HepG2 (cell line): ENCODE measurements around the gene TDRD3. TPM values are rescaled to one million over a fixed set of nuclear protein-coding genes. Genes with fewer than 3 reads are reported as not detected.

Source experiments
- AGO2 ChIP-seq: fragments of 200-400 bp; formaldehyde crosslinking; optimal IDR thresholded peaks from 2 replicates; pipeline ENCODE3; 2017; ENCODE audit warnings: mild to moderate bottlenecking, low read depth, low read length, moderate library complexity
- KDM5A ChIP-seq: fragments of 200-600 bp; sonication (generic); IDR thresholded peaks from 2 replicates; pipeline ENCODE4 v1.7.0; 2018; ENCODE audit warnings: antibody characterized with exemption, mild to moderate bottlenecking, low read length, borderline replicate concordance
- PAF1 ChIP-seq: IDR thresholded peaks from 2 replicates; pipeline ENCODE4 v1.6.1; 2016; ENCODE audit warnings: missing genetic modification reagents, missing compliant biosample characterization
- POLR2AphosphoS5 ChIP-seq: IDR thresholded peaks from 2 replicates; pipeline ENCODE4 v1.6.1; 2012; ENCODE audit warnings: low read depth, low read length
- SNRNP70 ChIP-seq: fragments of 200-400 bp; formaldehyde crosslinking; IDR thresholded peaks from 2 replicates; pipeline ENCODE4 v1.6.1; 2017; ENCODE audit warnings: mild to moderate bottlenecking, low read depth, low read length, moderate library complexity
- STAG1 ChIP-seq: sonication (generic); formaldehyde crosslinking; IDR thresholded peaks from 2 replicates; pipeline ENCODE4 v1.4.0; 2020; ENCODE audit warnings: missing genetic modification reagents
- TCF7L2 ChIP-seq: IDR thresholded peaks from 2 replicates; pipeline ENCODE4 v1.6.1; 2011; ENCODE audit warnings: mild to moderate bottlenecking, low read depth, low read length, moderate library complexity
- ZBTB7A ChIP-seq: sonication (generic); formaldehyde crosslinking; IDR thresholded peaks from 2 replicates; pipeline ENCODE4 v1.8.0; 2022; ENCODE audit warnings: mild to moderate bottlenecking, missing genetic modification reagents
- ZNF224 ChIP-seq: sonication (generic); formaldehyde crosslinking; IDR thresholded peaks from 2 replicates; pipeline ENCODE4 v1.5.0; 2020; ENCODE audit warnings: mild to moderate bottlenecking, missing genetic modification reagents
- ZNF234 ChIP-seq: sonication (generic); formaldehyde crosslinking; conservative IDR thresholded peaks from 2 replicates; pipeline ENCODE4 v1.5.1; 2020; ENCODE audit warnings: mild to moderate bottlenecking, missing genetic modification reagents
- ZNF33A ChIP-seq: sonication (generic); formaldehyde crosslinking; IDR thresholded peaks from 2 replicates; pipeline ENCODE4 v1.5.1; 2020; ENCODE audit warnings: missing genetic modification reagents, mild to moderate bottlenecking, moderate library complexity, borderline replicate concordance
- ZNF781 ChIP-seq: sonication (generic); formaldehyde crosslinking; IDR thresholded peaks from 2 replicates; pipeline ENCODE4 v1.5.1; 2020; ENCODE audit warnings: borderline replicate concordance, mild to moderate bottlenecking, missing genetic modification reagents; ENCODE audit errors: not compliant biosample characterization
- polyA plus RNA-seq, 8 experiments: library from polyadenylated mRNA; depleted of rRNA in 3 of 8; stranded (reverse) in 7 of 8; unstranded in 1 of 8; fragments of >200 nt; fragmentation: Illumina TruSeq in 4 of 8; extraction: Trizol in 4 of 8; gene quantifications; 2 replicates each; pipeline versions ENCODE4 v1.2.1 to v1.2.3, GENCODE V29; 2011 to 2016; ENCODE audit warnings: low read depth in 4 of 8, missing spikeins in 1 of 8, mixed read lengths in 1 of 8; ENCODE audit not compliant: insufficient read depth in 1 of 8
- total RNA-seq, 5 experiments: library from RNA; depleted of rRNA; stranded (reverse); fragments of >200 nt; fragmentation: Illumina TruSeq; extraction: Trizol; gene quantifications; 2 replicates each; pipeline ENCODE4 v1.2.3, GENCODE V29; 2016; ENCODE audit warnings: low read depth in 1 of 5
- TF ChIP-seq, protein P1 (sequence below): sonication (generic); formaldehyde crosslinking; IDR thresholded peaks from 2 replicates; pipeline ENCODE4 v1.4.0; 2020; ENCODE audit warnings: missing genetic modification reagents, borderline replicate concordance
- TF ChIP-seq, protein P2 (sequence below): sonication (generic); formaldehyde crosslinking; IDR thresholded peaks from 2 replicates; pipeline ENCODE4 v1.8.0; 2022; ENCODE audit warnings: missing genetic modification reagents, mild to moderate bottlenecking, borderline replicate concordance
- TF ChIP-seq, protein P3 (sequence below): sonication (generic); formaldehyde crosslinking; IDR thresholded peaks from 2 replicates; pipeline ENCODE4 v1.9.0; 2022; ENCODE audit warnings: missing genetic modification reagents, mild to moderate bottlenecking, borderline replicate concordance
- TF ChIP-seq, protein P4 (sequence below): sonication (generic); formaldehyde crosslinking; IDR thresholded peaks from 2 replicates; pipeline ENCODE4 v1.5.1; 2020; ENCODE audit warnings: mild to moderate bottlenecking, moderate library complexity, missing genetic modification reagents
- TF ChIP-seq, protein P5 (sequence below): sonication (generic); formaldehyde crosslinking; IDR thresholded peaks from 2 replicates; pipeline ENCODE4 v1.5.0; 2020; ENCODE audit warnings: missing genetic modification reagents

The TDRD3 gene
- total and polyA plus RNA-seq, 2 of the 13 experiments (the other 11 are each of a cell fraction or from before 2014, with no cell fraction given): 4.7 to 11.8 TPM

DNA sequence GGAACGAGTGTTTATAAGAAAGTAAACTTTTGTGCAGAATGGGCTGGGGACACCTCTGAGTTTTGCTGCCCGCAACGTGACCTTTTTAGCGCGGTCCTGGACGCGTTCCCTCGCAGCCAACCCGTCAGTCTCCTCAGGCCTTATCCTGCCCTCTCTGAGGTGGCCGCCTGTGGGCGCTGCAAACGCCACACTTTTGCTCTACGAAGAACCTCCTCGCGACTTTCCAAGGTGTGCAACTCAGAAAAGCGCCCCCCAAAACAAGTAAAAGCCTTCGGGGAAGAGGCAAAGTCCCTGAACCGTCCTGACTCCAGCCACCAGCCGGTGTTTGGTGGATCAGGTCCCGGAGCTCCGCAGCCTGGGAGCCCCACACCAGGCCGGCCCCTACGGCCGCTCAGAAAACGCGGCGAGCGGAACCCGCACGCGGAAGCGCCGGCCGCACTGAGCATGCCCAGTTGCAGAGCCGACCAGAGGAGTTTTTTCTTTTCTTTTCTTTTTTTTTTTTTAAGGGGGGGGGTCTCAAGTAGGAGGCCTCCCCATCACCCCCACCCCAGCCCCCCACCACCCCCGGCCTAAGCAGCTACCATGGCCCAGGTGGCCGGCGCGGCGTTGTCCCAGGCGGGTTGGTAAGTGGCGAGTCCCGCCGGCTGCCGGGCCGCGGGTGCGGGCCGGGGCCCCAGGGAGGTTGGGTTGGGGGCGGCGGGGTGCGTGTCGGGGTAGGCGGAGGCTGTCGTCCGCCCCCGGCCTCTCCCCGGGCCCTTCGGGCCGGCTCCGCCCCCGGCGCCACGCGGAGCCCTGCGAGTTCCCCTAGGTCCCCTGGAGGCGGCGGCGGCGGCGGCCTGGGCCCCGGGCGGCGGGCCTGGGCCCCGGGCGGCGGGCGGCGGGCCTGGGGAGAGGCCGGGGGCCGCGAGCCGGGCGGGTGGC lies at the start of gene TDRD3 (continued):
- TF ChIP-seq, protein P1, sequence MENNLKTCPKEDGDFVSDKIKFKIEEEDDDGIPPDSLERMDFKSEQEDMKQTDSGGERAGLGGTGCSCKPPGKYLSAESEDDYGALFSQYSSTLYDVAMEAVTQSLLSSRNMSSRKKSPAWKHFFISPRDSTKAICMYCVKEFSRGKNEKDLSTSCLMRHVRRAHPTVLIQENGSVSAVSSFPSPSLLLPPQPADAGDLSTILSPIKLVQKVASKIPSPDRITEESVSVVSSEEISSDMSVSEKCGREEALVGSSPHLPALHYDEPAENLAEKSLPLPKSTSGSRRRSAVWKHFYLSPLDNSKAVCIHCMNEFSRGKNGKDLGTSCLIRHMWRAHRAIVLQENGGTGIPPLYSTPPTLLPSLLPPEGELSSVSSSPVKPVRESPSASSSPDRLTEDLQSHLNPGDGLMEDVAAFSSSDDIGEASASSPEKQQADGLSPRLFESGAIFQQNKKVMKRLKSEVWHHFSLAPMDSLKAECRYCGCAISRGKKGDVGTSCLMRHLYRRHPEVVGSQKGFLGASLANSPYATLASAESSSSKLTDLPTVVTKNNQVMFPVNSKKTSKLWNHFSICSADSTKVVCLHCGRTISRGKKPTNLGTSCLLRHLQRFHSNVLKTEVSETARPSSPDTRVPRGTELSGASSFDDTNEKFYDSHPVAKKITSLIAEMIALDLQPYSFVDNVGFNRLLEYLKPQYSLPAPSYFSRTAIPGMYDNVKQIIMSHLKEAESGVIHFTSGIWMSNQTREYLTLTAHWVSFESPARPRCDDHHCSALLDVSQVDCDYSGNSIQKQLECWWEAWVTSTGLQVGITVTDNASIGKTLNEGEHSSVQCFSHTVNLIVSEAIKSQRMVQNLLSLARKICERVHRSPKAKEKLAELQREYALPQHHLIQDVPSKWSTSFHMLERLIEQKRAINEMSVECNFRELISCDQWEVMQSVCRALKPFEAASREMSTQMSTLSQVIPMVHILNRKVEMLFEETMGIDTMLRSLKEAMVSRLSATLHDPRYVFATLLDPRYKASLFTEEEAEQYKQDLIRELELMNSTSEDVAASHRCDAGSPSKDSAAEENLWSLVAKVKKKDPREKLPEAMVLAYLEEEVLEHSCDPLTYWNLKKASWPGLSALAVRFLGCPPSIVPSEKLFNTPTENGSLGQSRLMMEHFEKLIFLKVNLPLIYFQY (CRISPR knock-in tag): peak; percentile 49; the same call in 1 of the 2 replicates
- TF ChIP-seq, protein P2, sequence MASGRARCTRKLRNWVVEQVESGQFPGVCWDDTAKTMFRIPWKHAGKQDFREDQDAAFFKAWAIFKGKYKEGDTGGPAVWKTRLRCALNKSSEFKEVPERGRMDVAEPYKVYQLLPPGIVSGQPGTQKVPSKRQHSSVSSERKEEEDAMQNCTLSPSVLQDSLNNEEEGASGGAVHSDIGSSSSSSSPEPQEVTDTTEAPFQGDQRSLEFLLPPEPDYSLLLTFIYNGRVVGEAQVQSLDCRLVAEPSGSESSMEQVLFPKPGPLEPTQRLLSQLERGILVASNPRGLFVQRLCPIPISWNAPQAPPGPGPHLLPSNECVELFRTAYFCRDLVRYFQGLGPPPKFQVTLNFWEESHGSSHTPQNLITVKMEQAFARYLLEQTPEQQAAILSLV (CRISPR knock-in tag): no peak
- peak; percentile 74 for TF ChIP-seq AGO2
- peak; percentile 33; the same call in 1 of the 2 replicates for TF ChIP-seq ZNF224 (CRISPR knock-in tag)
- TF ChIP-seq, protein P3, sequence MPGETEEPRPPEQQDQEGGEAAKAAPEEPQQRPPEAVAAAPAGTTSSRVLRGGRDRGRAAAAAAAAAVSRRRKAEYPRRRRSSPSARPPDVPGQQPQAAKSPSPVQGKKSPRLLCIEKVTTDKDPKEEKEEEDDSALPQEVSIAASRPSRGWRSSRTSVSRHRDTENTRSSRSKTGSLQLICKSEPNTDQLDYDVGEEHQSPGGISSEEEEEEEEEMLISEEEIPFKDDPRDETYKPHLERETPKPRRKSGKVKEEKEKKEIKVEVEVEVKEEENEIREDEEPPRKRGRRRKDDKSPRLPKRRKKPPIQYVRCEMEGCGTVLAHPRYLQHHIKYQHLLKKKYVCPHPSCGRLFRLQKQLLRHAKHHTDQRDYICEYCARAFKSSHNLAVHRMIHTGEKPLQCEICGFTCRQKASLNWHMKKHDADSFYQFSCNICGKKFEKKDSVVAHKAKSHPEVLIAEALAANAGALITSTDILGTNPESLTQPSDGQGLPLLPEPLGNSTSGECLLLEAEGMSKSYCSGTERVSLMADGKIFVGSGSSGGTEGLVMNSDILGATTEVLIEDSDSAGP (CRISPR knock-in tag): peak; percentile 60; the same call in 1 of the 2 replicates
- no peak for TF ChIP-seq STAG1
- no peak for TF ChIP-seq SNRNP70
- TF ChIP-seq ZNF33A (CRISPR knock-in tag): 0 out of 2 replicates have a peak, but pooled peaks have one; percentile 43
- TF ChIP-seq, protein P4, sequence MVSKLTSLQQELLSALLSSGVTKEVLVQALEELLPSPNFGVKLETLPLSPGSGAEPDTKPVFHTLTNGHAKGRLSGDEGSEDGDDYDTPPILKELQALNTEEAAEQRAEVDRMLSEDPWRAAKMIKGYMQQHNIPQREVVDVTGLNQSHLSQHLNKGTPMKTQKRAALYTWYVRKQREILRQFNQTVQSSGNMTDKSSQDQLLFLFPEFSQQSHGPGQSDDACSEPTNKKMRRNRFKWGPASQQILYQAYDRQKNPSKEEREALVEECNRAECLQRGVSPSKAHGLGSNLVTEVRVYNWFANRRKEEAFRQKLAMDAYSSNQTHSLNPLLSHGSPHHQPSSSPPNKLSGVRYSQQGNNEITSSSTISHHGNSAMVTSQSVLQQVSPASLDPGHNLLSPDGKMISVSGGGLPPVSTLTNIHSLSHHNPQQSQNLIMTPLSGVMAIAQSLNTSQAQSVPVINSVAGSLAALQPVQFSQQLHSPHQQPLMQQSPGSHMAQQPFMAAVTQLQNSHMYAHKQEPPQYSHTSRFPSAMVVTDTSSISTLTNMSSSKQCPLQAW (CRISPR knock-in tag): no peak
- TF ChIP-seq ZNF234 (CRISPR knock-in tag): 0 out of 2 replicates have a peak, but pooled peaks have one; percentile 35
- TF ChIP-seq POLR2AphosphoS5: peak; percentile 90
- TF ChIP-seq ZBTB7A: no peak
- TF ChIP-seq KDM5A: no peak
- TF ChIP-seq TCF7L2: no peak
- no peak for TF ChIP-seq ZNF781 (CRISPR knock-in tag)
- TF ChIP-seq, protein P5, sequence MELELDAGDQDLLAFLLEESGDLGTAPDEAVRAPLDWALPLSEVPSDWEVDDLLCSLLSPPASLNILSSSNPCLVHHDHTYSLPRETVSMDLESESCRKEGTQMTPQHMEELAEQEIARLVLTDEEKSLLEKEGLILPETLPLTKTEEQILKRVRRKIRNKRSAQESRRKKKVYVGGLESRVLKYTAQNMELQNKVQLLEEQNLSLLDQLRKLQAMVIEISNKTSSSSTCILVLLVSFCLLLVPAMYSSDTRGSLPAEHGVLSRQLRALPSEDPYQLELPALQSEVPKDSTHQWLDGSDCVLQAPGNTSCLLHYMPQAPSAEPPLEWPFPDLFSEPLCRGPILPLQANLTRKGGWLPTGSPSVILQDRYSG (CRISPR knock-in tag): no peak
- TF ChIP-seq PAF1 (CRISPR knock-in tag): no peak
